Uterus (tissue), 4 donors: ENCODE results near the gene DNAJC27. TPM values are rescaled to one million over a fixed set of nuclear protein-coding genes. Genes with fewer than 3 reads are reported as not detected.
"Not testable (repeated sequence)": the region's sequence is repeated elsewhere in the genome, so short reads cannot be mapped to it uniquely, and the experiment has no call there.

ENCODE experiments used
- DNase-seq, 2 donors: peaks; one replicate each; pipeline ENCODE4 v3.0.0-alpha.2; 2019 to 2020
- H3K27ac ChIP-seq, 2 donors: fragments of 200-600 bp; sonication (generic); 1 replicate in 1 of 2; 2 replicates in 1 of 2; pipeline ENCODE4 v1.5.1; 2016 to 2018
- H3K27me3 ChIP-seq, 2 donors: fragments of 200-600 bp; sonication (generic); one replicate each; pipeline ENCODE4 v1.5.1; 2018 to 2019; ENCODE audit warnings: control low read depth in 1 of 2
- H3K36me3 ChIP-seq, 2 donors: fragments of 200-600 bp; sonication (generic); one replicate each; pipeline ENCODE4 v1.5.1; 2019; ENCODE audit warnings: control low read depth in 1 of 2
- H3K4me1 ChIP-seq, 2 donors: fragments of 200-600 bp; sonication (generic); one replicate each; pipeline ENCODE4 v1.5.1; 2018 to 2019; ENCODE audit warnings: control low read depth in 1 of 2
- H3K4me3 ChIP-seq, 2 donors: fragments of 200-600 bp; sonication (generic); 1 replicate in 1 of 2; 2 replicates in 1 of 2; pipeline ENCODE4 v1.5.1; 2018 to 2019; ENCODE audit warnings: mild to moderate bottlenecking in 1 of 2
- H3K9me3 ChIP-seq, 2 donors: fragments of 200-600 bp; sonication (generic); one replicate each; pipeline ENCODE4 v1.5.1; 2019; ENCODE audit warnings: control low read depth in 1 of 2
- POLR2A ChIP-seq, 2 donors: fragments of 450-650 bp; IDR thresholded peaks; one replicate each; pipeline ENCODE4 v1.6.1; 2016; ENCODE audit warnings: antibody characterized with exemption in 2 of 2, mild to moderate bottlenecking in 1 of 2, moderate library complexity in 1 of 2
- intact Hi-C: fragments of 100-400 bp; cut with DNase I; formaldehyde crosslinking; loops from one replicate; pipeline ENCODE4 v1.15.1; 2023; ENCODE audit warnings: low total_unique reads
- total RNA-seq, 4 donors: library from RNA; depleted of rRNA in 3 of 4; stranded (reverse); fragments of >200 nt in 3 of 4; gene quantifications; one replicate each; pipeline versions ENCODE4 v1.1.0 to v1.2.4, GENCODE V29; 2014 to 2023
- TF ChIP-seq, protein P1 (sequence below), 4 experiments: fragments of 200-600 bp in 2 of 4; fragments of 450-650 bp in 2 of 4; sonication (generic) in 2 of 4; IDR thresholded peaks; one replicate each; pipeline ENCODE4 v1.5.1; 2016 to 2019; ENCODE audit warnings: antibody characterized with exemption in 4 of 4, mild to moderate bottlenecking in 2 of 4, moderate library complexity in 1 of 4
- donor health status: DM: yes; HTN: yes; CAD: no.

The DNAJC27 gene
- total RNA-seq, 4 donors from 2014 or later: 3.1 to 15.3 (median 7.8) TPM

DNA sequence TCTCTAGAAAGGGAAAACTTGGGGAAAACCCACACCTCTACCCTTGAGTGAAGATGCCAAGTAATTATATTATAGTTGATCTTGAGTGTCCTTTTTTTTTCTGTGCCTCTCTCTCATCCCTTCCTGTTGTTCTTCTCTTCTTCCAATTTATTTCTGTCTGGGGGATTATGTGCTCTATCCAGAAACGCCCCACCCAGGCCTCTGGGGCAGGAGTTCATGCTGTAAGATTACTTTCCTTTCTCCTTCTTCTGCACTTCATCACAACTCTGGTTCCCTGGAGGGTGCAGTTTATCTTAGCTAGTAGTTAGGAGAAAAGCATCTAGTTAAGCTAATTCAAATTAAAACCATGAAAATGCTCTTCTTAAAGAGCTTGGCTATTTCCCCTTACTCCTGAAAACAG lies 30.3 kb upstream of the DNAJC27 start:
- Histone ChIP-seq H3K27me3 (no peaks in the 10 kb centered on the region), H3K4me3 (no peak overlapping the region), H3K36me3 (no peaks in the 10 kb centered on the region), H3K4me1 (no peaks in the 10 kb centered on the region), H3K9me3 (no peaks in the 10 kb centered on the region), H3K27ac (no peak overlapping the region)
- DNase-seq: no peak
- intact Hi-C loops: no loop called here
- TF ChIP-seq, protein P1, sequence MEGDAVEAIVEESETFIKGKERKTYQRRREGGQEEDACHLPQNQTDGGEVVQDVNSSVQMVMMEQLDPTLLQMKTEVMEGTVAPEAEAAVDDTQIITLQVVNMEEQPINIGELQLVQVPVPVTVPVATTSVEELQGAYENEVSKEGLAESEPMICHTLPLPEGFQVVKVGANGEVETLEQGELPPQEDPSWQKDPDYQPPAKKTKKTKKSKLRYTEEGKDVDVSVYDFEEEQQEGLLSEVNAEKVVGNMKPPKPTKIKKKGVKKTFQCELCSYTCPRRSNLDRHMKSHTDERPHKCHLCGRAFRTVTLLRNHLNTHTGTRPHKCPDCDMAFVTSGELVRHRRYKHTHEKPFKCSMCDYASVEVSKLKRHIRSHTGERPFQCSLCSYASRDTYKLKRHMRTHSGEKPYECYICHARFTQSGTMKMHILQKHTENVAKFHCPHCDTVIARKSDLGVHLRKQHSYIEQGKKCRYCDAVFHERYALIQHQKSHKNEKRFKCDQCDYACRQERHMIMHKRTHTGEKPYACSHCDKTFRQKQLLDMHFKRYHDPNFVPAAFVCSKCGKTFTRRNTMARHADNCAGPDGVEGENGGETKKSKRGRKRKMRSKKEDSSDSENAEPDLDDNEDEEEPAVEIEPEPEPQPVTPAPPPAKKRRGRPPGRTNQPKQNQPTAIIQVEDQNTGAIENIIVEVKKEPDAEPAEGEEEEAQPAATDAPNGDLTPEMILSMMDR (IDR thresholded peaks at IDR 0.05): no peak
- TF ChIP-seq POLR2A (IDR thresholded peaks at IDR 0.05): no peak

DNA sequence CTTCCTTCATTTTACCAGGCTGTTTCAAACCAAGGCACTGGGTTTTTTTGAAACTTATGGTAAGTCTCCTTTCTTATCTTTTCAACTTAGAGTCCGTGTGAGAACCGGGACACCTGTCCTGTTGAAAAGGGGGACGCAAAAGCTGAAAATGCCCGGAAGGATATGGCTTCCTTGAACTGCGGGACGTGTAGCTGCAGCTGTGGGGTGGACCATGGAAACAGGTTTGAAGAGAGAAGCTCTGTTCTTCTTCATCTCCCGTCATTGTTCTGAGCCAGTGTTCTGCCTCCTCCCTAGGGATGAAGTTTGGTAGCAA lies 29.5 kb upstream of the DNAJC27 start:
- Histone ChIP-seq H3K4me3 (no peak overlapping the region), H3K4me1 (no peaks in the 10 kb centered on the region), H3K9me3 (no peaks in the 10 kb centered on the region), H3K27ac (no peak overlapping the region), H3K36me3 (no peaks in the 10 kb centered on the region), H3K27me3 (no peaks in the 10 kb centered on the region)
- DNase-seq: no peak
- no peak for TF ChIP-seq POLR2A (IDR thresholded peaks at IDR 0.05)
- TF ChIP-seq, protein P1 (IDR thresholded peaks at IDR 0.05): no peak
- intact Hi-C loops: no loop called here

DNA sequence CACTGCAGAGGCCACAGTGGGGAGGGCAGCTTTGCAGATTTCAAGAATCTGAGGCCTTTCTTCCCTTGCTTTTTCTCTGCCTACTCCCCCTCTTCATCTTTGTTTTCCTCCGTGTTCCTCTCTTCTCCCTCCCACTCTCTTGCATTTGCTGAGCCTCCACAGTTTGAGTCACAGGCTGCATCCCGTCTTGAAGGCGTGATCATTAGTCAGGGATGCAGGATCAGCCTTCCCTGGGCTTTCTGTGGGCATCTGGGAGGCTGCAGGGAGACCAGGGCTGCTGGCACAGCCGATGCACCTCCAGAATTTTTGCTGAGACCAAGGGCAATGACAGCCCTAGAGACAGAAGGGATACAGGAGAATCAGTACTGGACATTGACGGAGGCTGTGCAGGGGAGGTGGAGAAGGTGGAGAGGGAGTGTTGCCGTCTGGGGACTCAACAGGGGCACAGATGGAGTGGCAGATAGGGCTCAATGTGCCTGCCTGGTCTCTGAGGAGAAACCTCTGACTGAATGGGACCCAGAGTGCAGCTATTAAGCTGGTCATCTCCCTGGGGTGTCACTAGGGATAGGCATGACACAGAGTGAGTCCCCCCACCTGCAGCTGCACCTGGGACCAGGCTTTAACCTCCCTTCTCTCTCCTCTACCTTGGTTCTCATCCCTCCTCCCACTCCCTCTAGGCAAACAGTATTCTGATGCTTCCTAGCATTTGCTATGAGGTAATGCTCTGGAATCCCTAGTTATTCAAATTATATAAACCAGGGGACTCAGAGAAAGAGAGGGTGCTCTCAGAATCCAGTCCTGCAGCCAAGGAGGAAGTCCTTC lies 29.0 kb upstream of the DNAJC27 start:
- Histone ChIP-seq H3K36me3 (no peaks in the 10 kb centered on the region), H3K9me3 (no peaks in the 10 kb centered on the region), H3K27me3 (no peaks in the 10 kb centered on the region), H3K27ac (no peak overlapping the region), H3K4me3 (no peak overlapping the region), H3K4me1 (no peaks in the 10 kb centered on the region)
- TF ChIP-seq, protein P1 (IDR thresholded peaks at IDR 0.05): no peak
- no peak for TF ChIP-seq POLR2A (IDR thresholded peaks at IDR 0.05)
- intact Hi-C loops: no loop called here
- DNase-seq: no peak

DNA sequence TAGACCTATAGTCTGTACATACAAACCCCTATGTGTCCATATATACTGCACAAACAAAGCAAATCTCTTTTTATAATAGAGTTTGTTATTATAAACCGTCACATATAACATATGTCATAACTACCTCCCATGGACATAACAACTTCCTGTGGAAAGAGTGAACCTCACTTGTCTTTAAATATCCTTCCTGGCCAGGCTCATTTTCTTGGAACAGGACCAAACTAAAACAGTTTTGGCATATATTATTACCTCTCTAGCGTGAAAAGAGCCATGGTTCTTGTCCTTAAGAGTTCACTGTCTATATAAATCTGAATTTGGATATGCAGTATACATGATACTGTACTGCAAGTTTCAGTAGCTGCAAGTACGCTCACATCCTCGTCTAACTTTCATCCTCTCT lies 28.3 kb upstream of the DNAJC27 start:
- Histone ChIP-seq H3K27ac (no peak overlapping the region), H3K36me3 (no peaks in the 10 kb centered on the region), H3K9me3 (no peaks in the 10 kb centered on the region), H3K4me3 (no peak overlapping the region), H3K27me3 (no peaks in the 10 kb centered on the region), H3K4me1 (no peaks in the 10 kb centered on the region)
- TF ChIP-seq, protein P1 (IDR thresholded peaks at IDR 0.05): no peak
- no peak for TF ChIP-seq POLR2A (IDR thresholded peaks at IDR 0.05)
- intact Hi-C loops: no loop called here
- no peak for DNase-seq

DNA sequence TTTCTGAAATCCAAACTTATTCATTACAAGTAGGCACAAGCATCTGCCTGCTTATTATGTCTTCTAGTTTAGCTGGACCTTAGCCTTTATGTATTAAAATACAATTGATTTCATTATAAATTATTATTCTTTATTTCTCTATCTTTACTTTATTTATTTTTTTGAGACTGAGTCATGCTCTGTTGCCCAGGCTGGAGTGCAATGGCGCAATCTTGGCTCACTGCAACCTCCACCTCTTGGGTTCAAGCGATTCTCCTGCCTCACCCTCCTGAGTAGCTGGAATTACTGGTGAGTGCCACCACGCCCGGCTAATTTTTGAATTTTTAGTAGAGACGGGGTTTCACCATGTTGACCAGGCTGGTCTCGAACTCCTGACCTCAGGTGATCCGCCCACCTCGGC lies 27.3 kb upstream of the DNAJC27 start:
- H3K36me3 ChIP-seq, H3K4me1 ChIP-seq, H3K4me3 ChIP-seq, H3K9me3 ChIP-seq, intact Hi-C loops, DNase-seq, H3K27ac ChIP-seq, H3K27me3 ChIP-seq: not testable (repeated sequence)
